WTC11 (cell line): Measurements from ENCODE around the gene IFNAR2. TPM values are rescaled to one million over a fixed set of nuclear protein-coding genes. Genes with fewer than 3 reads are reported as not detected.

Experiments used
- ATAC-seq: fragments of 200-7000 bp; cut with Tn5 transposase; 2 replicates; pipeline ENCODE4 v1.10.0; 2021; ENCODE audit warnings: mild to moderate bottlenecking, moderate library complexity
- CTCF ChIA-PET: fragments of 300-600 bp; sonication (Branson Sonifier 250); formaldehyde crosslinking; loops from one replicate; lab custom pipeline; 2021; ENCODE audit warnings: antibody characterized with exemption; lab: Charles Lee
- POLR2A ChIA-PET: fragments of 350-600 bp; sonication (Branson Sonifier 250); formaldehyde crosslinking; loops from one replicate; lab custom pipeline; 2021; ENCODE audit warnings: antibody characterized with exemption; lab: Charles Lee
- DNase-seq: peaks from one replicate; pipeline ENCODE4 v3.0.0; 2021; ENCODE audit warnings: low spot score
- H3K27ac Mint-ChIP-seq: 2 replicates; pipeline ENCODE4 v1.8.0; 2021; ENCODE audit warnings: mixed read lengths
- H3K27me3 Mint-ChIP-seq: 2 replicates; pipeline ENCODE4 v1.8.0; 2021; ENCODE audit warnings: low read depth, mild to moderate bottlenecking, moderate library complexity, mixed read lengths
- H3K36me3 Mint-ChIP-seq: 2 replicates; pipeline ENCODE4 v1.8.0; 2021; ENCODE audit warnings: mixed read lengths
- H3K4me1 Mint-ChIP-seq: 2 replicates; pipeline ENCODE4 v1.8.0; 2022; ENCODE audit warnings: mixed read lengths
- H3K4me3 Mint-ChIP-seq: 2 replicates; pipeline ENCODE4 v1.8.0; 2021; ENCODE audit warnings: mild to moderate bottlenecking, moderate library complexity, mixed read lengths
- H3K9me3 Mint-ChIP-seq: 2 replicates; pipeline ENCODE4 v1.8.0; 2021; ENCODE audit warnings: mixed read lengths
- CBFB ChIP-seq: sonication (generic); formaldehyde crosslinking; IDR thresholded peaks from 2 replicates; pipeline ENCODE4 v1.8.1; 2022; ENCODE audit warnings: mild to moderate bottlenecking, low read depth, missing genetic modification reagents
- CREB1 ChIP-seq: sonication (generic); formaldehyde crosslinking; IDR thresholded peaks from 2 replicates; pipeline ENCODE4 v1.8.0; 2023; ENCODE audit warnings: mild to moderate bottlenecking, missing genetic modification reagents
- ESRRA ChIP-seq: sonication (generic); formaldehyde crosslinking; IDR thresholded peaks from 2 replicates; pipeline ENCODE4 v1.8.1; 2022; ENCODE audit warnings: mild to moderate bottlenecking, missing genetic modification reagents, borderline replicate concordance
- ETV6 ChIP-seq: sonication (generic); formaldehyde crosslinking; IDR thresholded peaks from 2 replicates; pipeline ENCODE4 v1.8.1; 2022; ENCODE audit warnings: mild to moderate bottlenecking, missing genetic modification reagents
- FOXJ3 ChIP-seq: sonication (generic); formaldehyde crosslinking; IDR thresholded peaks from 2 replicates; pipeline ENCODE4 v1.9.0; 2021; ENCODE audit warnings: missing genetic modification reagents, mild to moderate bottlenecking, borderline replicate concordance
- FOXK1 ChIP-seq: sonication (generic); formaldehyde crosslinking; IDR thresholded peaks from 2 replicates; pipeline ENCODE4 v1.8.0; 2022; ENCODE audit warnings: mild to moderate bottlenecking, moderate library complexity, missing genetic modification reagents
- GABPB1 ChIP-seq: sonication (generic); formaldehyde crosslinking; IDR thresholded peaks from 2 replicates; pipeline ENCODE4 v1.8.1; 2023; ENCODE audit warnings: mild to moderate bottlenecking, missing genetic modification reagents
- GRHL2 ChIP-seq: fragments of 250-450 bp; sonication (Bioruptor Pico); IDR thresholded peaks from 2 replicates; pipeline ENCODE4 v1.8.0; 2022; ENCODE audit warnings: mild to moderate bottlenecking, moderate library complexity; ENCODE audit not compliant: insufficient replicate concordance, severe bottlenecking
- HMGA2 ChIP-seq: fragments of 250-450 bp; sonication (Bioruptor Pico); IDR thresholded peaks from 2 replicates; pipeline ENCODE4 v1.4.0; 2021; ENCODE audit warnings: mild to moderate bottlenecking, moderate library complexity
- IRF2 ChIP-seq: sonication (generic); formaldehyde crosslinking; IDR thresholded peaks from 2 replicates; pipeline ENCODE4 v1.8.0; 2022; ENCODE audit warnings: low read depth, missing genetic modification reagents, borderline replicate concordance
- NFYB ChIP-seq: sonication (generic); formaldehyde crosslinking; conservative IDR thresholded peaks from 2 replicates; pipeline ENCODE4 v1.8.0; 2022; ENCODE audit warnings: low read depth, missing genetic modification reagents
- PRRX2 ChIP-seq: fragments of 250-450 bp; sonication (Bioruptor Pico); IDR thresholded peaks from 2 replicates; pipeline ENCODE4 v1.8.0; 2021; ENCODE audit warnings: mild to moderate bottlenecking
- RELA ChIP-seq: sonication (generic); formaldehyde crosslinking; IDR thresholded peaks from 2 replicates; pipeline ENCODE4 v1.8.1; 2022; ENCODE audit warnings: missing genetic modification reagents, mild to moderate bottlenecking, borderline replicate concordance
- RORB ChIP-seq: fragments of 250-450 bp; sonication (Bioruptor Pico); IDR thresholded peaks from 2 replicates; pipeline ENCODE4 v1.9.0; 2021; ENCODE audit warnings: mild to moderate bottlenecking
- SMAD3 ChIP-seq: sonication (generic); formaldehyde crosslinking; IDR thresholded peaks from 2 replicates; pipeline ENCODE4 v1.8.0; 2022; ENCODE audit warnings: missing genetic modification reagents, mild to moderate bottlenecking, borderline replicate concordance
- ZBTB21 ChIP-seq: sonication (generic); formaldehyde crosslinking; IDR thresholded peaks from 2 replicates; pipeline ENCODE4 v1.8.1; 2023; ENCODE audit warnings: mild to moderate bottlenecking, missing genetic modification reagents, borderline replicate concordance
- ZNF219 ChIP-seq: sonication (generic); formaldehyde crosslinking; IDR thresholded peaks from 2 replicates; pipeline ENCODE4 v1.8.0; 2023; ENCODE audit warnings: missing genetic modification reagents, mild to moderate bottlenecking, borderline replicate concordance
- total RNA-seq: library from RNA; stranded (reverse); gene quantifications from 3 replicates; pipeline ENCODE4 v1.2.3, GENCODE V29; 2021
- TF ChIP-seq, protein P1 (sequence below): sonication (generic); formaldehyde crosslinking; IDR thresholded peaks from 2 replicates; pipeline ENCODE4 v1.8.1; 2023; ENCODE audit warnings: mild to moderate bottlenecking, missing genetic modification reagents, borderline replicate concordance
- TF ChIP-seq, protein P2 (sequence below): sonication (generic); formaldehyde crosslinking; IDR thresholded peaks from 2 replicates; pipeline ENCODE4 v1.8.0; 2022; ENCODE audit warnings: mild to moderate bottlenecking, missing genetic modification reagents
- TF ChIP-seq, protein P3 (sequence below): sonication (generic); formaldehyde crosslinking; IDR thresholded peaks from 2 replicates; pipeline ENCODE4 v1.8.1; 2022; ENCODE audit warnings: low read depth, missing genetic modification reagents, borderline replicate concordance
- TF ChIP-seq, protein P4 (sequence below): fragments of 250-450 bp; sonication (Bioruptor Pico); IDR thresholded peaks from 2 replicates; pipeline ENCODE4 v1.9.0; 2021; ENCODE audit warnings: moderate library complexity, mild to moderate bottlenecking, inconsistent platforms, borderline replicate concordance
- TF ChIP-seq, protein P5 (sequence below): sonication (generic); formaldehyde crosslinking; IDR thresholded peaks from 2 replicates; pipeline ENCODE4 v1.8.0; 2022; ENCODE audit warnings: mild to moderate bottlenecking, missing genetic modification reagents
- TF ChIP-seq, protein P6 (sequence below): sonication (generic); formaldehyde crosslinking; IDR thresholded peaks from 2 replicates; pipeline ENCODE4 v1.8.1; 2023; ENCODE audit warnings: mild to moderate bottlenecking, moderate library complexity, missing genetic modification reagents

IFNAR2 gene
- total RNA-seq, 1 experiment from 2014 or later, result 13.3 TPM

DNA sequence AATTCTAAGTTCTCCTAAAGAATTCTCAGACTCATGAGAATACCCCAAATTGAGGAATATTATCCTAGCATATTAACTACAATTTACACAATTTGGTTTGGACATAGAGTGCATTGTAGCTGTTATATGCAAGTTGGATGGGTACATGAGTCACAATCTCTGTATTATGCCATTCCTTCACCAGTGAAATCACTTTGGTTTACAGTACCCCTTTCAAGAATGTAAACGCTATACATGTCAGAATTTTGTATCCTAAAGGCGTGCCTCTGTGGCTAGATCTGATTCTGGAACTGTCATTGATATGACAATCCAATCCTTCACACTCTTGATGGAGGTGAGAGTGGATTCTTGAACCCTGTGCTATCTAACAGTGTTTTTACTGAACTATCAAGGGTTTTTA lies 29.7 kb downstream of the IFNAR2 start:
- CTCF ChIA-PET, result interaction anchor here (1.5 kb wide), 1 partner anchor 102 kb away, joined by 3 read pairs; no protein-coding TSS in a partner anchor

DNA sequence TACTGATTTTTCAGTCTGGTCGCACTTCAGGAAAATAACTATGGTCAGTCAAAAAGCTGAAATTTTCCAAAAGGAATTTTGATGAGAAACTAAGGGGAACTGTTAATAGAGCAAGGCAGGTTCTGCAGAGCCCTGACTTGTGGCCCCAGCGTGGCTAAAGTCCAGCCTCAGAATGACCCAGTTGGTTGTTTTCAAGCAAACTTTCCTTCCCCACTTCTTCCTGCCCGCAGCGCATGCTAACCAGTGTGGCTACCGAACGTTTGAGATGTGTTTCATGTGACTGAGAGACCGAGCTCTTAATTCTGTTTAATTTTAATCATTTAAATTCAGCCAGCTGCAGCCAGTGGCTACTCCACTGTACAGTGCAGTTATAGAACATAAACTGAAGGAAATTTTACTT lies 30.3 kb downstream of the IFNAR2 start:
- H3K36me3 Mint-ChIP-seq, result peaks cover 39% of the 10 kb centered on the region
- no peaks in the 10 kb centered on the region; the same call in 1 of the 2 replicates for H3K27me3 Mint-ChIP-seq
- DNase-seq, result no peak
- H3K27ac Mint-ChIP-seq, result no peak overlapping the region
- no peak overlapping the region for H3K4me3 Mint-ChIP-seq
- H3K4me1 Mint-ChIP-seq, result peaks cover 14% of the 10 kb centered on the region
- no peak for TF ChIP-seq RORB (CRISPR knock-in tag)
- TF ChIP-seq, protein P1, sequence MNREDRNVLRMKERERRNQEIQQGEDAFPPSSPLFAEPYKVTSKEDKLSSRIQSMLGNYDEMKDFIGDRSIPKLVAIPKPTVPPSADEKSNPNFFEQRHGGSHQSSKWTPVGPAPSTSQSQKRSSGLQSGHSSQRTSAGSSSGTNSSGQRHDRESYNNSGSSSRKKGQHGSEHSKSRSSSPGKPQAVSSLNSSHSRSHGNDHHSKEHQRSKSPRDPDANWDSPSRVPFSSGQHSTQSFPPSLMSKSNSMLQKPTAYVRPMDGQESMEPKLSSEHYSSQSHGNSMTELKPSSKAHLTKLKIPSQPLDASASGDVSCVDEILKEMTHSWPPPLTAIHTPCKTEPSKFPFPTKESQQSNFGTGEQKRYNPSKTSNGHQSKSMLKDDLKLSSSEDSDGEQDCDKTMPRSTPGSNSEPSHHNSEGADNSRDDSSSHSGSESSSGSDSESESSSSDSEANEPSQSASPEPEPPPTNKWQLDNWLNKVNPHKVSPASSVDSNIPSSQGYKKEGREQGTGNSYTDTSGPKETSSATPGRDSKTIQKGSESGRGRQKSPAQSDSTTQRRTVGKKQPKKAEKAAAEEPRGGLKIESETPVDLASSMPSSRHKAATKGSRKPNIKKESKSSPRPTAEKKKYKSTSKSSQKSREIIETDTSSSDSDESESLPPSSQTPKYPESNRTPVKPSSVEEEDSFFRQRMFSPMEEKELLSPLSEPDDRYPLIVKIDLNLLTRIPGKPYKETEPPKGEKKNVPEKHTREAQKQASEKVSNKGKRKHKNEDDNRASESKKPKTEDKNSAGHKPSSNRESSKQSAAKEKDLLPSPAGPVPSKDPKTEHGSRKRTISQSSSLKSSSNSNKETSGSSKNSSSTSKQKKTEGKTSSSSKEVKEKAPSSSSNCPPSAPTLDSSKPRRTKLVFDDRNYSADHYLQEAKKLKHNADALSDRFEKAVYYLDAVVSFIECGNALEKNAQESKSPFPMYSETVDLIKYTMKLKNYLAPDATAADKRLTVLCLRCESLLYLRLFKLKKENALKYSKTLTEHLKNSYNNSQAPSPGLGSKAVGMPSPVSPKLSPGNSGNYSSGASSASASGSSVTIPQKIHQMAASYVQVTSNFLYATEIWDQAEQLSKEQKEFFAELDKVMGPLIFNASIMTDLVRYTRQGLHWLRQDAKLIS, result no peak
- no peak for TF ChIP-seq CREB1
- TF ChIP-seq GABPB1, result no peak
- no peak for TF ChIP-seq CBFB (CRISPR knock-in tag)
- TF ChIP-seq PRRX2 (CRISPR knock-in tag), result no peak
- no peak for TF ChIP-seq FOXJ3 (CRISPR knock-in tag)
- TF ChIP-seq, protein P2, sequence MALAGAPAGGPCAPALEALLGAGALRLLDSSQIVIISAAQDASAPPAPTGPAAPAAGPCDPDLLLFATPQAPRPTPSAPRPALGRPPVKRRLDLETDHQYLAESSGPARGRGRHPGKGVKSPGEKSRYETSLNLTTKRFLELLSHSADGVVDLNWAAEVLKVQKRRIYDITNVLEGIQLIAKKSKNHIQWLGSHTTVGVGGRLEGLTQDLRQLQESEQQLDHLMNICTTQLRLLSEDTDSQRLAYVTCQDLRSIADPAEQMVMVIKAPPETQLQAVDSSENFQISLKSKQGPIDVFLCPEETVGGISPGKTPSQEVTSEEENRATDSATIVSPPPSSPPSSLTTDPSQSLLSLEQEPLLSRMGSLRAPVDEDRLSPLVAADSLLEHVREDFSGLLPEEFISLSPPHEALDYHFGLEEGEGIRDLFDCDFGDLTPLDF (CRISPR knock-in tag), result no peak
- TF ChIP-seq, protein P3, sequence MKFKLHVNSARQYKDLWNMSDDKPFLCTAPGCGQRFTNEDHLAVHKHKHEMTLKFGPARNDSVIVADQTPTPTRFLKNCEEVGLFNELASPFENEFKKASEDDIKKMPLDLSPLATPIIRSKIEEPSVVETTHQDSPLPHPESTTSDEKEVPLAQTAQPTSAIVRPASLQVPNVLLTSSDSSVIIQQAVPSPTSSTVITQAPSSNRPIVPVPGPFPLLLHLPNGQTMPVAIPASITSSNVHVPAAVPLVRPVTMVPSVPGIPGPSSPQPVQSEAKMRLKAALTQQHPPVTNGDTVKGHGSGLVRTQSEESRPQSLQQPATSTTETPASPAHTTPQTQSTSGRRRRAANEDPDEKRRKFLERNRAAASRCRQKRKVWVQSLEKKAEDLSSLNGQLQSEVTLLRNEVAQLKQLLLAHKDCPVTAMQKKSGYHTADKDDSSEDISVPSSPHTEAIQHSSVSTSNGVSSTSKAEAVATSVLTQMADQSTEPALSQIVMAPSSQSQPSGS, result no peak
- TF ChIP-seq ZNF219 (CRISPR knock-in tag), result no peak
- TF ChIP-seq RELA, result no peak
- no peak for TF ChIP-seq SMAD3 (CRISPR knock-in tag)
- POLR2A ChIA-PET, result no interaction called here
- CTCF ChIA-PET, result interaction anchor here (1.5 kb wide), 1 partner anchor 101 kb away, joined by 3 read pairs; no protein-coding TSS in a partner anchor
- no peak for ATAC-seq
- H3K9me3 Mint-ChIP-seq, result peaks cover 13% of the 10 kb centered on the region

More for the DNA sequence above, 29.7 kb downstream of the IFNAR2 start:
- peaks cover 44% of the 10 kb centered on the region for H3K36me3 Mint-ChIP-seq
- no peak overlapping the region for H3K4me3 Mint-ChIP-seq
- H3K4me1 Mint-ChIP-seq, result peaks cover 11% of the 10 kb centered on the region
- H3K27me3 Mint-ChIP-seq, result no peaks in the 10 kb centered on the region; the same call in 1 of the 2 replicates
- H3K27ac Mint-ChIP-seq, result no peak overlapping the region
- POLR2A ChIA-PET, result no interaction called here
- no peak for DNase-seq
- TF ChIP-seq GRHL2 (CRISPR knock-in tag) (no peak), ESRRA (CRISPR knock-in tag) (no peak), ZBTB21 (no peak), ETV6 (CRISPR knock-in tag) (no peak), HMGA2 (CRISPR knock-in tag) (no peak), FOXK1 (CRISPR knock-in tag) (no peak), IRF2 (CRISPR knock-in tag) (no peak), NFYB (CRISPR knock-in tag) (no peak)
- TF ChIP-seq, protein P4, sequence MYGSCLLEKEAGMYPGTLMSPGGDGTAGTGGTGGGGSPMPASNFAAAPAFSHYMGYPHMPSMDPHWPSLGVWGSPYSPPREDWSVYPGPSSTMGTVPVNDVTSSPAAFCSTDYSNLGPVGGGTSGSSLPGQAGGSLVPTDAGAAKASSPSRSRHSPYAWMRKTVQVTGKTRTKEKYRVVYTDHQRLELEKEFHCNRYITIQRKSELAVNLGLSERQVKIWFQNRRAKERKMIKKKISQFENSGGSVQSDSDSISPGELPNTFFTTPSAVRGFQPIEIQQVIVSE (CRISPR knock-in tag), result no peak
- TF ChIP-seq, protein P5, sequence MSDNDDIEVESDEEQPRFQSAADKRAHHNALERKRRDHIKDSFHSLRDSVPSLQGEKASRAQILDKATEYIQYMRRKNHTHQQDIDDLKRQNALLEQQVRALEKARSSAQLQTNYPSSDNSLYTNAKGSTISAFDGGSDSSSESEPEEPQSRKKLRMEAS (CRISPR knock-in tag), result no peak
- TF ChIP-seq, protein P2 (CRISPR knock-in tag), result no peak
- TF ChIP-seq, protein P6, sequence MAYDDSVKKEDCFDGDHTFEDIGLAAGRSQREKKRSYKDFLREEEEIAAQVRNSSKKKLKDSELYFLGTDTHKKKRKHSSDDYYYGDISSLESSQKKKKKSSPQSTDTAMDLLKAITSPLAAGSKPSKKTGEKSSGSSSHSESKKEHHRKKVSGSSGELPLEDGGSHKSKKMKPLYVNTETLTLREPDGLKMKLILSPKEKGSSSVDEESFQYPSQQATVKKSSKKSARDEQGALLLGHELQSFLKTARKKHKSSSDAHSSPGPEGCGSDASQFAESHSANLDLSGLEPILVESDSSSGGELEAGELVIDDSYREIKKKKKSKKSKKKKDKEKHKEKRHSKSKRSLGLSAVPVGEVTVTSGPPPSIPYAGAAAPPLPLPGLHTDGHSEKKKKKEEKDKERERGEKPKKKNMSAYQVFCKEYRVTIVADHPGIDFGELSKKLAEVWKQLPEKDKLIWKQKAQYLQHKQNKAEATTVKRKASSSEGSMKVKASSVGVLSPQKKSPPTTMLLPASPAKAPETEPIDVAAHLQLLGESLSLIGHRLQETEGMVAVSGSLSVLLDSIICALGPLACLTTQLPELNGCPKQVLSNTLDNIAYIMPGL (CRISPR knock-in tag), result no peak
- TF ChIP-seq, all 79 proteins: peak for 0
- peaks cover 13% of the 10 kb centered on the region for H3K9me3 Mint-ChIP-seq
- no peak for ATAC-seq
